ENCODE measurements around the gene C16orf95.
"Not testable (repeated sequence)": the region's sequence is repeated elsewhere in the genome, so short reads cannot be mapped to it uniquely, and the experiment has no call there.

The C16orf95 gene

DNA sequence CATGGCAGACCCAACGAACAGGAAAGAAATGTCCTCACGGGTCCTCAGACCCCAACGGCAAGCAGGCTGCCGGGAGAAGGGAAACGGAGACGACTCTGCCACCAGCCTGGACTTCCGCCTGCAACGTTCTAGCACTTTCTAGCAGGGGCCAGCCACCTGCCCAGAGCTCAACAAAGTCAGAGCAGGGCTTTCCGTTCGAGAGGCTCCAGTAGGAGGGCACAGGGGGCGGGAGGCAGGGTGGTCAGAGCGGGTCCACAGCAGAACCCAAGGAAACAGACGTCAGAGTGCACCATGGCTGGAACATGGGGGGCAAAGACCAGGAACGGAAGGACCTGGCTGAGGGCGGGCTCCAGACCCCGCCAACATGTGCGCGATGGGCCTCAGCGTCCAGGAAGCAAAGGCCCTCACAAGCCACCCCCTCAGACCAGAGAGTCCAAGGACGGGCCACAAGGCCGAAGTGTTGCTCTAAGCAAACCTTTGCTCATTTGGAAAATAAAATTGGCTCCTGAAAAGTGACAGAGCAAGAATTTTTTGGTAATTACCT, 29.4 kb upstream of the C16orf95 start:
- DNase-seq, result no peak

DNA sequence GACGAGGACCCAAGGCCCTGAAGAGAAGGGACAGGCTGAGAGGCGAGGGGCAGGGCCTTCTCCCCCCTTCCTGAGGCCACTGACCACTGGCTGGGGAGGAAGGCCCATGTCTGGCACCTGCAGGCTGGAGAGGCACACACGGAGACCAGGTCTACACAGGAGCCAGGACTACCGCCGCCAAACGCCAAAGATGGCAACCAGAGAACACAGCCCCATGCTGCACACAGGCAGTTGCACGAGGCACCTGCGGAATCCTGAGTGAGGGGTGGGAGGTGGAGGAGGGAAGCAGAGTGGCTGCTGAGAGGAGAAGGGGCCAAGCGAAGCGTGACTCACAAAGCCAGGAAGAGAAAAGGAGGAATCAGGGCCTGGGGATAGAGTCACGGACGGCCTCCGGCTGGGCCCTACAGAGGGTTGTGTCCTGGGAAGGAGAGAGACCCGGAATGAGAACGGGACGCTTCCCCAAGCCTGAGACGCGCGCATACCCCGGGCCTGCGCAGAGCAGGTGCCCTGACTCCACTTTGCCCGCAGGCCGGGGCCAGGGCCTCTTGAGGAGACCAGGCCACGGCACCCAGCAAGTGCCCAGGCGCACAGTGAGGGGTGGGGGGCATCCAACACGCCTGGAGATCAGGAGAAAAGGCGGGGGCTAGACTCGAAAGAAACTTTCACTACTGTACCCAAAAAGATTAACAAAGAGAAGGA, 28.7 kb upstream of the C16orf95 start:
- DNase-seq, result no peak

DNA sequence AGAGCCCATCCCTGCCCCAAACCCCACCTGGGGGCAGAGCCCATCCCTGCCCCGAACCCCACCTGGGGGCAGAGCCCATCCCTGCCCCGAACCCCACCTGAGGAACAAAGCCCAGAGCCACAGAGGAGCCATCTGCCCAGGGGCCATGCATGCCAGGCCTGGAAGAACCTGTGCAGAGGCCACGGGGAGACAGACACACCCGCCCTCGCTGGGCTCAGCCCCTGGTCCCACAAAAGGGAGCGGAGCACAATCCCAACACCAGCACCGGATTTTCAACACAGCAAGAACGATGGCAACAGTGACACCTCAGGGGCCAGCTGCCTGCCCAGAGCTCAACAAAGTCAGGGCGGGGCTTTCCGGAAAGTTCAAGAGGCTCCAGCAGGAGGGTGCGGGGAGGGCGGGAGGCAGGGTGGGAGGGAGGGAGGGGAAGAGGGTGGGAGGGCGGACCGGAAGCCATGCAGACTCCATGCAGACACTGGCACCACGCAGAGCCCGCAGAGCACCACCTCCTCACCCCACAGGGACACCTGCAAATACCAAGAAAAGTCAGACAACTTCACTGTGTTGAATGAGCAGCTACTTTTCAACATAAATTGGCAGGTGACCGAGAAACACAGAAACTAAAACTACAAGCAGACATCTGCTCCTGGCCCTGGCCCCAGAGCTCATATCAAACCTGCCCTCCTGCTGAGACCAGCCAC, 27.9 kb upstream of the C16orf95 start:
- peak; percentile 45 for DNase-seq

DNA sequence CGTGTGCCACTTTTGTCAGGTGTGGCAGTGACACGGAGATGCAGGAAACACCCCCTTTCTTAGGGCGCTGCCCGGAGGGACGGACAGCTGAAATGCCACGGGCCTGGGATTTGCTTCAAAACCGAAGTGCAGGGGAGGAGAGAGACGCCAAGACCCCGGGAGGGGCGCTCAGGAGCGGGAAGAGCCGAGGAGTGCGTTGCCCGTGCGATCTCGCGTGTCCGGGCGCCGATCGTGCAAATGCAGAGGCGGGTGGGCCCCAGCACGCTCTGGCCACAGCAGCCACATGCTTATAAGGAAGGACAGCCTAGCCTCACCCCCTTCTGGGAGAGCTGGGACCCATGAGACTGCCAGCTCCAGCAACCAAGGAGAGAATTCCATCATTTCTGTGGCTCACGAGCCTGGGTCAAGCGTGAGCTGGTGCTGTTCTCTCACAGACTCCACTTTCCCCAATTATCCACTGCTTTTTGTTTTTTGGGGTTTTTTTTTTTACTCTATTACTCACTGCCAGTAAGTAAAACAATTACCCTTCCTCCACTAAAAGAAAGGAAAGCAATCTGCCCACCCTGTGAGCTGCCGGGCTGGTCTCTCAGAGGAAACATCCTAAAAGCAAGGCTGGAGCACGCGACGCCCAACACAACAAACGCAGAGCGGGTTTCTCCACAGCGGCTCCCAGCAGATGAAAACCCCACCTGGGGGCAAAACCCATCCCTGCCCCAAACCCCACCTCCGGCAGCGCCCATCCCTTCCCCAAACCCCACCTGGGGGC, 27.2 kb upstream of the C16orf95 start:
- DNase-seq, result no peak

DNA sequence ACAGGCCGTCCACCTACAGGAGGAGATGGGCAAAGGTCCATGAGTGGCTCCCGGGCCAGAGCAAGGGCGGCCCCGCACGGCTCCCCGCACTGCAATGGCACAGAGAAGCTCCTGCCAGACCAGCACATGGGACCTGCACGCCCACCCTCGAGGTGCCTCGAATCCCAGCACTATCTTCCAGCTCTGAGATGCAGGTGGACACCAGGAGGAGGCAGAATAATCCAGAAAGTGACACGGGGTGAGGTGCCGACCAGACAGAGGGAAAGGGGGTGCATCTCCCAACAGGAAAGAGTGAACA, 26.5 kb upstream of the C16orf95 start:
- DNase-seq, result no peak

DNA sequence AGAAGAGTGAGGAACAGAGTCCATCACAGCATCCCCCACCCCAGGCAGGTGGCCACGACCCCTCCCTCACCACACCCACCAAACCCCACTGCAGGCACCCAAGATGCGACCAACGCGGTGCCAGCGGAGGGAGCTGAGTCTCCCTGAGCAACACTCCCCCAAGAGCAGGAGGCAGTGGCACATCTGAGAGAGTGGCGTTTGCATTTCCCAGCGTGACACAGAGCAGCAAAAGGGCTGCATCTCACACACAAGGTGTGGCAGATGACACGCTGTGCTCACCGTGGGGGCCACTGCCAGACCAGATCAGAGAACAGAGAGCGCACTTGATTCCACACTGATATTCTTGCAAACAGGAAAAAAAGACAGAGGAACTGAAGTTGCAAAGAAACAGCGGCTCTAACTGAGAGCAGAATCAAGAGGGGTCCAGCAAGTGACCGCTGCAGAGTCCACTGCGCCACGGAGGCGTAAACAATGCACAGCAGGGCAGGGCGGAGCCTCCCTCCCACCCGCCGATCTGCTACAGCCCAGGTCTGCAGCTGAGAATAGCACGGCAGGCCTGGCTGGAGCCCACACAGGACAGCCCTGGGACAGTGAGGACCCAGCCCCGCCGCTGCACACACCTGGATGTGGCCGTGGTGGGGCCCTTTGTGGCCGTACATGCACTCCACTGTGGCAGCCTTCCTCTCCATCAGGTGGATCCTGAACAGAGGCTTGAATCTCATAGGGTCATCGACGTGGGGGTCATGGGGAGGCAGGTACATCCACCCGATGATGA, 26.0 kb upstream of the C16orf95 start:
- DNase-seq, result no peak

DNA sequence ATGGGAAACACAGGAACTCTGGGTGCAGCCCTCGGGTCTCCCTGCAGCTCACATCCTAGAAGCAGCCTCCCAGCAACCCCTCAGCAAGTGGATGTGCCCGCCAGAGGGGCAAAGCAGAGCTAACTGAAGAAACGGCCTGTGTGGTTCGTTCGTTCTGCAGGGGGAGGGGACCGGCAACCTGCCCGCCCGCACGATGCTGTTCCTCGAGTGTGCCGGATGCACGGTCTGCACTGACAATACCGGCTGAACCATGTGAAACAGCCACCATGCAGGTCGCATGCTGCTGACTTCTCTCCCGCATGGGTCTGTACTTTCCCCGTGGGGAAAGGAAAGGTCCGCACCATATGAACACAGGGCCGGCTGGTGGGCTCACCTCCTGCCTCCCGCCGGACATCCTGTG, 25.3 kb upstream of the C16orf95 start:
- DNase-seq, result no peak

DNA sequence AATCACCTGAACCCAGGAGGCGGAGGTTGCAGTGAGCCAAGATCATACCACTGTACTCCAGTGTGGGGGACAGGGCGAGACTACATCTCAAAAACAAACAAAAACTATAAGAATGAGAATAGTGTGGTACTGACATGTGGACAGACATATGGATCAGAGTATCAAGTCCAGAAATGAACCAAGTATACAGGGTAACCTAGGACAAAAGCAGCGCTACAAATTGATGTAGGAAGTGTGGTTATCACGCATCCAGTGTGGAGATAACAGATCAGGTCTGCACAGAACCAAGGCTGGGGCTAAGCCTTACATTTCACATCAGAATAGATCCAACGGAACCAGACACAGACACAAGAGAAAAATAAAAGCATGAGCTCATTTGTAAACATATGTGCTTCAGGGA, 23.0 kb upstream of the C16orf95 start:
- no peak for DNase-seq

DNA sequence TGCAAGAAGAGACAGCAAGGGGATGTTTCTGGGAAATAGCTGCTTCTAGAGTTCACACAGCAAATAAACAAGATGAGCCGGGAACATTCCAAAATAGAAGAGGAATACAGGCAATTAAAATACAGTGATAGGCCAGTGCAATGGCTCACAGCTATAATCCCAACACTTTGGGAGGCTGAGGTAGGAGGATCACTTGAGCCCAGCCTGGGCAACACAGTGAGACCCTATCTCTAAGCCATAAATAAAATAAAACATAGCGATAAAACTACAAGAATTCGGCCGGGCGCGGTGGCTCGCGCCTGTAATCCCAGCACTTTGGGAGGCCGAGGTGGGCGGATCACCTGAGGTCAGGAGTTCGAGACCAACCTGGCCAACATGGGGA, 22.5 kb upstream of the C16orf95 start:
- not testable (repeated sequence) for DNase-seq

DNA sequence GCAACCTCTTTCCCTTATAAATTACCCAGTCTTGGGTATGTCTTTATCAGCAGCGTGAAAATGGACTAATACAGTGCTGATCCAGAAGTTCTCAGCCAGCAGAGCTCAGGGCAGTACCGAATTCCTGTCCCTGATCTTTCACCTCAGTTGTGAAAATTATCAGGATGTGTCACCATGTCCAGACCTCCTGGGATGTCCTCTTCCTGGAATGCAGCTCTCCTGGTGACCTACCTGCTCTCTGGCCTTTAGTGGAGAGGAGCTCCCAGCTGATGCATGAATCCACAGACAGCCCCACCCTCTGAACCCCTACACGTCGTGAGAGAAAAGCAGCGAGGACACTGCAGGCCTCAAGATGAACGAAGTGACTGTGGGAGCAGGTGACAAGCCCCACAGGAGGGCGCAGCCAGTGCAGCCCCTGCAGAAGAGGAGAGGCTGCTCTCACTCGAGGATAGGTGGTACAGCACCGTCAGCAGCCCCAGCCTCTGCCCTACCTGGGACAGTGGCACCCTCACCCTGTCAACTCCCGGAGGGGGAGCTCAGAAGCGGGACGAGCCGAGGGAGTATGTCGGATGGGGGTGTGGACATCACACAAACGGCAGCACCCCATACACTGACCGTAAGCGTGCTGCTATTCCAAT, 22.0 kb upstream of the C16orf95 start:
- DNase-seq, result no peak

DNA sequence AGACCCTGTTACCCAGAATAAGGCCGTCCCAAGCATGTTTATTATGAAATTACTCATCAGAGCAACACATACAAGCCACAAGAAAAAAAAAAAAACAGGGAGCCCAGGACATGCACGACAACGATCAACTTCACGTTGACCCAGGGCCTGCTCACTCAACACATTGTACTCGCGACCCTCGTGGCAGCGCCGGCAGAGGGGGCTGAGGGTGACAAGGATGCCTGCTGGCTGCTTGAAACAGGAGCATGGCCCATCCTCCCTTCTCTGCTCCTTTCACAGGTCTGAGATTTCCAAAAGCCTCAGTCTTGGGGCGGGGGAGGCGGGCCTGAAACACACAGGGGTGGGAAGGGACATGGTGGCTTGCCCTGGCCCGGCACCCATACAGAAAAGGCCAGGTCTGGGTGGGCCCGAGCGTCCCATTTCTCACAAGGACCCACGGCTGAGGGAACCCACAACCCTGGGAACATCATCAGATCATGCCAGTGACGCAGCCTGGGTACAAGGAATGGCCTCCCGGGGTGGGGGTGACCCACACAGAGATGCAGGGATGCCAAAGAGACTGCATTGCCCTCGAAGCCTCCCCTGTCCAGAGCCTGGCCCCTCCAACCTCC, 21.1 kb upstream of the C16orf95 start:
- no peak for DNase-seq

DNA sequence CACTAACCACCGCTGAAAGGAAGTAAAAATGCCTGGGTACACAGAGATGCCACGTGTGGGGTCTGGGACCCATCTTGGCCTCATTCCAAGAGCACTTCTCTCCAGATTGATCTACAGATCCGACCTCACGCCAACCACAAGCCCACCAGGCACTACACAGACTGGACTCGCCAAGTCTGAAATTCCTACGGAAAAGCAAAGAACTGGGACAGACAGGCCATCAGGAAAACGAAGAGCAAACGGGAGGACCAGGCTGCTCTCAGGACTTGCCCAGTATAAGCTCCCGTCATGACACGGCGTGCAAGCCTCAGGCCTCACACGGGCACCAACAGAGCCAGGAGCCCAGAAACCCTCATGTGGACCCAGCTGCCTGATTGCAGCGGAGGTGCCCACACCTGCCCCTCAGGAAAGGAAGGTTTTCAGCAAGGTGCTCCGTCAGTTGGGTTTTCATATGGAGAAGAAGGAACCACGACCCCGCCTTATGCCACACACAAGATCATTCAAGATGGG, 20.1 kb upstream of the C16orf95 start:
- DNase-seq, result peak; percentile 39

DNA sequence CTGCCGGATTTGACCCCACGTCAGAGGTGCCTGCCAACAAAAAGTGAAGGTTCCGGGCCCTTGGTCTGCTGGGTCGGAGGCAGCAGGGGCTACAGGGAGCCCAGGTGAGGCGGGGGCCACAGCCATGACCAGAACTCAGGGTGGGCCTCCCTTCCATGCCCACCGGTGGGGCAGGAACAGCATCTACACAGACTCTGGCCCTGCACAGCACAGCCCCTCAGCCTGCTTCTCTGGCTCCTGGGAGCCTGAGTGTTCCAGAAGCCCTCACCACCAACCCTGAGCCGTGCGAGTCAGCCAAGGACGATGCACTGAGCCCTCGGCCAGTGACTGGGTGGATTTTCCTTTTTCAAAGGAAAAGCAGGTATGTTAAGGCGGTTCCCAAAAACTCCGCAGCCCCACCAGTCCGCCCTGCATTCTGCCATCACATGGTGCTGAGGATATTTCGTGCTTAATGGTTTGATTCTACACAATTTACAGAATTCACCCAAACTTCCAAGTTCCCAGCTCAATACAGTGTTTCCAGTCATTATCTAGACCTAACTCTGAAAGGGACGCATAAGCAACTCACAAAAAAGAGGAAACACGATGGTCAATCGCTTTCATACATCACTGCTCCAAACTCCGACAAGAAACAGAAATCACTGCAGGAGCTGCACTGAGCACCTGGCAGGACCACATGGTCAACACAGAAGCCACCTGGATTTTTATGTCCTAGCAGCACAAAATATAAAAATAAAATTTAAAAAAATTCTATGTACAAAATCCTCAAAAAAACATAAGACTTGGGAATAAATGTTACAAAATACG, 19.4 kb upstream of the C16orf95 start:
- DNase-seq, result no peak

DNA sequence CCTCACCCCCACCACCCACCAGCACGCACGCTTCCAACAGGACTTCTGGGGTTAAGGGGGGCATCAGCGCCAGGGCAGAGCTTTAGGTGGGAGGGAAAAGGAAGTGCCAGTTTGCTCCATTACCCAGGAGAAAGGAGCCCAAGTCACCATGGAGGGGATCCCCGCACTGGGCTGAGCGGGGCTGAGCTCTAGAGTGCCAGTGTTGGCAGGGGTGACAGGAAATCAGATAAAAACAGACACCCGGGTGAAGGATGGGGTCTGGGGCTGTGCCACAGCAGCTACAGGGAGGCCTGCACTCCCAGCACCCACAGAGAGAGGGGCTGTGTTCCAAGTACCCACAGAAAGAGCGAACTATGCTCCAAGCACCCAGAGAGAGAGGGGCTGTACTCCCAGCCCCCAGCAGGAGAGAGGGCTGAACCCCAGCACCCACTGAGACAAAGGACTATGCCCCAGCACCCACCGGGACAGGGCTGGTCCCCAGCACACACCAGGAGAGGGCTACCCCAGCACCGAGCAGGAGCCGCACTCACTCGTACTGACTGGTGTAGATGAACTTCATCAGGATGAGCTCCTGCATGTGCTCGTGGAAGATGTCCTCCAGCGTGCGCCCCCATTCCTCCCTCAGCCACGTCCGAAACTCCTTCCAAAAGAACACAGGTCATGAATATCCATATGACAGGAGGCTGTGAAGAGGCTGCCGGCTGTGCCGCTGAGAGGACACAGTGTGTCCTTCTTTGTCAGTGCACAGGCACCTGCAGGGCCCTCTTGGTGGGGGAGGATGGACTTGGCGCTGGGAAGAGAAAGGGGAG, 18.6 kb upstream of the C16orf95 start:
- no peak for DNase-seq

DNA sequence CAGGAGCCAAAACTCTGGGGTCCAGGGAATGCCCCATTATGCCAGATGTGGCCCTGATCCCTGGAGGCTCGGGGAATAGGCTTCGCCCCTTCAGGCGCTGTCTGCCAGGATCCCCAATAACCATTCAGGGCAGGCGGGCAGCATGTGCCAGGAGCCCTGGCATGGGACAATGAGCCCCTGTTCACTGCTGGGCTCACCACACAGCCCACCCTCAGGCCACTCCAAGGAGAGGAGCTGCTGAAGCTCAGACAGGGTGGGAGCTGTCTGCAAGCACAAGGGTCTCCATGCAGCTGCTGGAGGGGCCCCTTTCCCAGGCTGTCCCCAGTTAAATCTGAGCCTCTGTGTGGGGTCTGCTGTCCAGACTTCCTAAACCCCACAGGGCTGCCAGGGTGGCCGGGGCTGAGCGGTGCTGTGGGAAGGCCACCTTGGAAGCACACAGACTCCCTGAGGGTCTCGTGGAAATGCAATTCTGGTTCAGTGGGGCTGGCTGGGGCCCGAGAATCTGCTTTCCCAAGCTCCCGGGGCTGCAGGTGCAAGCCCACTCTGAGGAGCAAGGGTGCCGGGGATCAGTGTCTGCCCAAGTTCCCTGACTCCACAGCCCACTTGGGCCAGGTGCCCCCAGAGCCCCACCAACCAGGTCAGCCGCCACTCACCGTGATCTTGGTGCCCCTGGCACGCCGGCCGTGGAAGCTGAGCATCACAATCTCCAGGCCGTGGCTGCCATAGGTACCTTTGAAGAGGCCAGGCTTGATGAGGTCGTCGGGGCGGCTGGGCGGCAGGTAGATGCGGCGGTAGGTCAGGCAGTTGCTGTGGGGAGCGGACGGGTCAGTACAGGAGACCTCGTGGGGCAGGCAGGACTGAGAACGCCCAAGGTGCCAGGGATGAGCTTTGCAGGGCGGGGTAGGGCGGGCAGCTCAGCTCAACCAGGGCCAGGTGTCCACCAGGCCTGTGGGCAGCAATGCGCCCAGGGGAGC, 17.7 kb upstream of the C16orf95 start:
- DNase-seq, result no peak

DNA sequence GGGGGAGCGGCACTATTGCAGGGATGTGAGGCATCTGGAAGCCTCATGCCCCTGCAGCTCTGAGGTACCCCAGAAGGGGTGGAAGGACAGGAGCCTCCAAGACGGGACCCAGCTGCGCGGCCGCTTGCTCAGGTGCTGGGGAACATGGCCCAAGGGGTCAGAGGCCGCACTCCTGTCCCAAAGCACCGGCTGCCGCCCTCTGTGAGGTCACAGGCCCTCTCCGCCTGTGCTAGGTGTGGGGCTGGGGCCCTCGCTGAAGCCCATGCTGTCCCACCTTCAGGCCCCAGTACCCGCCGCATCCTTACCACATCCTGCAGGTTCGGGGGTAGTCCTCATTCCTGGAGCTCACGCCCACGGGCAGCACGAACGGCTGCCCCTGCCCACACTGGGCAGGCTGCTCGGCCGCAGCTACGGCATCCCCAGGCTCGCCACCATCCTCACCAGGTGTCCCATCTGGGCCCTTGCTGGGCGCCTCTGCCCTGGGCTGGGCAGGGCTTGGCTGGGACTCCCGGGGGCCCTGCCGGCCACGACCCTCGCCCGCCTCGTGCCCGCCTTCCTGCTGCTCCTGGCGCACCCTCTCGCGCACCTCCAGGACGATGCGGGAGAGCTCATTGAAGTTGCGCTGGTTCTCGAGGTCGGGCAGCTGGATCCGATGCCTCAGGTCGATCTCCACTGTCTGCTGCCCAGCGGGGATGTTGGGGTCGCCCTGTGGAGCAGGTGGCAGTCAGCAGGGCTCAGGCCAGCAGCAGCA, 16.6 kb upstream of the C16orf95 start:
- no peak for DNase-seq

DNA sequence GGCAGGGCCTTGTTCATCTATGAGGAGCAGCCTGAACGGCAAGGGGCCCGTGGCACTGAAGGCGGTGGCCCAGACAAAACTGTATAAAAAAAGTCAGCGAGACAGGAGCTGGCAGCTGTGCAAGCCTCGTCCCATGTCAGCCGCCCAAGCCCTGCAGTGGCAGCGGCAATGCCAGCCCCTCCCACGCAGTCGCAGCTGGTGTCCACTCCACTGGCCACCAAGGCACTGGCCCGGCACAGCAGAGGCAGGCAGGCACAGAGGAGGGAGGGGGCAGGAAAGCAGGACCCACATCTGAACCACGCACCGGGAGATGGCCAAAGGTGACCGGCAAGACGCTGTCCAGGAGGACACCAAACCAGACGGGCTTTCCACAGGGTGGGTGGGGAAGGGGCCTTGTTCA, 15.9 kb upstream of the C16orf95 start:
- no peak for DNase-seq

DNA sequence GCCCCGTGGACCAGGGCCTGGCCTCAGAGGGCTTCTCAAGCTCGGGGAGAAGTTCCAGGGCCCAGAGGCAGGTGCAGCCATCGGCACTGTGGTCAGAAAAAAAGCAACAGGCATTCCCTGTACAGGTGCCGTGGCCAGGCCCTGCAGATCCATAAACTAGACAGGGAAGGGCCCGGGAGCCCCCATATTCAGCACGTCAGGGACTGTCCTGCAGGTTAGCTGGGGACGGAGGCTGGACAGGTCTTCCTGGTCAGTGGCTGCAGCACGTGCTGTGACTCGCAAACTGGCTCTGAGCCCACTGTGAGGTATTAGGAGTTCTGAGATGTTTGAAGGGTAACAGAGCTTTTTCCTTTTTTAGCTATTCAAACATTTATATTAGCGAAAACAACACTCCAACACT, 15.0 kb upstream of the C16orf95 start:
- no peak for DNase-seq

Data from hematopoietic multipotent progenitor cell treated with erythropoietin and hydrocortisone succinate and interleukin-3 and kit ligand, for 6 days (in vitro differentiated cells).